Measurements from ENCODE around the gene CITED4.

CITED4 gene

GRCh38 chr1:40884055-40884795, 22.1 kb upstream of the CITED4 start:
- no peak for DNase-seq

DNA sequence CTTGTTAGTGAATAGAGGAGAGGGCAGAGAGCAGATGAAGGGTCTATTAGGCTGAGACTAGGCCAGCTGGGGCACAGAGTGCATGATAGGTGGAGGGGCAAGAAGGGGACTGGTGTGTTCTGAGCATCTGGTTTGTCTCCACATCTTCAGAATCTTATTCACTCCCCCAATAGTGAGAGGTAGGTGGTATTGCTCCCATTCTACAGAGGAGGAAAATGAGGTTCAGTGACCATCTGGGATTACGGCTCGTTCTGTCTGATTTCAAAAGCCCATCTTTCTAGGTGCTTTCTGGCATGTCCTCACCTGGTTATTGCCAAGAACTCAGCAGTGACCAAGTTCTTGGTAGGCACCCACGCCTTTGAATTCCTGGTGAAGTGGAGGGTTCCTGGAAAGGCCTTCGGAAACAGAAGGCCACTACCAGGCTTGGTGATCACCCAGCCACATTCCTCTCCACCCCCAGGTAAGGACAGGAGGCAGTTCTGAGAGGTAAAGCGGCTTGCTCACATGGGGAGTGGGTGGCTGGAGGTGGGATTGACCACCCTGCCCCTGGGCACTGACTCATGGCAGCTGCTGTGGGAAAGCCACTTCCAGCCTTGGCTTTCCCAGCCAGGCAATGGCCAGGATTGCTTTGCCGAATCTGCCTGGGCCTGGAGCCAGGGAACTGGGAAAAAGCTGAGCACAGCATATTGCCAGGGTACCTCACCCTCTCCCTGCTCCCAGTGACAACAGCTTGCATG, 18.8 kb upstream of the CITED4 start:
- no peak for DNase-seq

DNA sequence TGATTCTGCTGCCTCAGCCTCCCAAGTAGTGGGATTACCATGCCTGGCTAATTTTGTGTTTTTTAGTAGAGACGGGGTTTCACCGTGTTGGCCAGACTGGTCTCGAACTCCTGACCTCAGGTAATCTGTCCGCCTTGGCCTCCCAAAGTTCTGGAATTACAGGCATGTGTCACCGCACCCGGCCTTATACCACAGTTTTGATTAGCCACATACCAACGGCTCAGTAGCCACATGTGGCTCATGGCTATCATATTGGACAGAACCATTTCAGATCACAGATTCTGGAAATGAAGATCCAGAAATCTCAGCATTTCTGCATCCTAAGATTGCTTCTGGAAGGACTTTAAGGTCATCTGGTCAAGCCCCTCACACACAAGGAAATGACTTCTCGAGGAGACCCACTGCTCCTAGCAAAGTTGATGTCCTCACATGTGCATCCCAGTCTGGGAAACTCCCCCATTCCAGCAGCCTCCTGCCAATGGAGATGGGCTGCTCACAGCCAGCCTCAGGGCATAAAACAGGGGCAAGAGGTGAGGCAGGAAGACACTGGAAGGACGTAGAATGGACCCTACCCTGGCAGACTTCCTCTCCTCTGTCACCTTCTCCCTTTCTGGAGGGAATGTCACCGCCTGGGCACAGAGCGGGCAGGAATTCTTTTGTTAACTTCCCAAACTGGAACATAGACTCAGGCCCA, 17.5 kb upstream of the CITED4 start:
- no peak for DNase-seq

DNA sequence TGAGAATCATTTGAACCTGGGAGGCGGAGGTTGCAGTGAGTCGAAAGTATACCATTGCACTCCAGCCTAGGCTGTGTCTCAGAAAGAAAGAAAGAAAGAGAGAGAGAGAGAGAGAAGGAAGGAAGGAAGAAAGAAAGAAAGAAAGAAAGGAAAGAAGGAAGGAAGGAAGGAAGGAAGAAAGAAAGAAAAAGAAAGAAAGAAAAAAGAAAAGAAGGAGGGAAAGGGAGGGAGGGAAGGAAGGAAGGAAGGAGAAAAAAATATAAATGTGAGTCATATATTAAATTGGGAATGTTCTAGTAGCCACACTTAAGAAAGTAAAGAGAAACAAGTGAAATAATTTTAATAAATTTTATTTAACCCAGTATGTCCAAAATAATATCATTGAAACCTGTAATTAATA, 16.7 kb upstream of the CITED4 start:
- no peak for DNase-seq

DNA sequence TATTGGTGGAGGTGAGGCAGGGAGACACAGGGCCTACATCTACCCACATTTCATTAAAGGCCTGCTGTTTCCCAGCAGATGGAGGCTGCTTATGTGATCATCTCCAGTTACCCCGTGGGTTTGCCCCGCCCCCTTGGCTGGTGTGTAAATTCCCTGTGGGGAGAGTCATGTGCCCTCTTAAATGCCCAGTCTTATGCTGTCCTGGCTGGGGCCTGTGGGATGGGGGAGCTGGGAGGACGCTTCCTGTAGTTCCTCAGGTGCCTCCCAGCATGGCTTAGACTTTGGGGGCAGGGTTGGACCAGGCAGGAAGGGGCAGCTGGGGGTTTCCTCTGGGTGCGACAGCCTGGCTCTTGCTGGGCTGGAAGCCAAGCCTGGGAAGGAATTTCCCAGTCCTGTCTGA, 15.5 kb upstream of the CITED4 start:
- DNase-seq: peak; percentile 7

GRCh38 chr1:40876891-40877290, 14.7 kb upstream of the CITED4 start:
- DNase-seq: no peak

- no peak for DNase-seq
Observed at GRCh38 chr1:40876436-40876761, 14.2 kb upstream of the CITED4 start.

DNA sequence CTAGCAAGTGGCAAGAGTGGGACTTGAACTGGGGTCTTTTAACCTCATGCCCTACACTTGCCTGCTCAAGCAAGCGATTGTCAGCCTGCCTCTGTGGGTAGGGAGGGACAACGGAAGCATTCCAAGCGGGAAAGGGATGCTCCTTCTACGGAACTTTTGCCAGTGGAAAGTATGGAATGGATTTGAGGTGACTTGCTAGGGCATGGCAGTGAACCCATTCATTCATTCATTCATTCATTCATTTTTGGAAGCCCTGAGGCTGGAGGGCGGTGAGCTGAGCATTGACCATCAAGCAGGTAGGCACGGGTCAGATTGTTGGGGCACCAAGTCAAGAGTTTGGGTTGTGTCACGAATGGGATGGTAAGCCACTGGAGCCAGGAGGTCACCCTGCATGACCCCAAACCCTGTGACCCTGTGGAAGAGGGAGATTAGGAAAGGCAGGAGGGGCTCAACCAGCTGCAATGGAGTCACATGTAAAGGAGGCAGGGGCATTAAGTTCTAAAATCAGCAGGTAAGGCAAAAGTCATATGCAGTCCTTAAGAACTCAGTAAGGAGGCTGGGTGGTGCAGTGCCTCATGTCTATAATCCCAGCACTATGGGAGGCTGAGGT, 11.8 kb upstream of the CITED4 start:
- DNase-seq: no peak

DNA sequence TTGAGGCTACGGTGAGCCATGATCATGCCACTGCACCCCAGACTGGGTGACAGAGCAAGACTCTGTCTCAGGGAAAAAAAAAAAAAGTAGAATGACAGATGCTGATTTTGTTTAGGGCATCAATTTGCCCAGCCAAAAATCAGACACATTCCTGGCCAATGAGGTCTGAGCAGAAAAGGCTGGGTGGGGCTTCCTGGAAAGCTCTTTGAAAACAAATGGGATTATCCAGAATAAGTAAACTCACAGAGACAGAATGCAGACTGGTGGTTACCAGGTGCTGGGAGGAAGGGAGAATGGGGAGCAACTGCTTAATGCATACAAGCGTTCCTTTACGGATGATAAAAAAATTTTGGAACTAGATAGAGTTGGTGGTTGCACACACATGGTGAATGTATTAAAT, 10.1 kb upstream of the CITED4 start:
- DNase-seq: no peak

- no peak for DNase-seq
Observed at GRCh38 chr1:40870135-40870728, 8.1 kb upstream of the CITED4 start.

- no peak for DNase-seq
Observed at GRCh38 chr1:40868051-40868723, 6.0 kb upstream of the CITED4 start.

DNA sequence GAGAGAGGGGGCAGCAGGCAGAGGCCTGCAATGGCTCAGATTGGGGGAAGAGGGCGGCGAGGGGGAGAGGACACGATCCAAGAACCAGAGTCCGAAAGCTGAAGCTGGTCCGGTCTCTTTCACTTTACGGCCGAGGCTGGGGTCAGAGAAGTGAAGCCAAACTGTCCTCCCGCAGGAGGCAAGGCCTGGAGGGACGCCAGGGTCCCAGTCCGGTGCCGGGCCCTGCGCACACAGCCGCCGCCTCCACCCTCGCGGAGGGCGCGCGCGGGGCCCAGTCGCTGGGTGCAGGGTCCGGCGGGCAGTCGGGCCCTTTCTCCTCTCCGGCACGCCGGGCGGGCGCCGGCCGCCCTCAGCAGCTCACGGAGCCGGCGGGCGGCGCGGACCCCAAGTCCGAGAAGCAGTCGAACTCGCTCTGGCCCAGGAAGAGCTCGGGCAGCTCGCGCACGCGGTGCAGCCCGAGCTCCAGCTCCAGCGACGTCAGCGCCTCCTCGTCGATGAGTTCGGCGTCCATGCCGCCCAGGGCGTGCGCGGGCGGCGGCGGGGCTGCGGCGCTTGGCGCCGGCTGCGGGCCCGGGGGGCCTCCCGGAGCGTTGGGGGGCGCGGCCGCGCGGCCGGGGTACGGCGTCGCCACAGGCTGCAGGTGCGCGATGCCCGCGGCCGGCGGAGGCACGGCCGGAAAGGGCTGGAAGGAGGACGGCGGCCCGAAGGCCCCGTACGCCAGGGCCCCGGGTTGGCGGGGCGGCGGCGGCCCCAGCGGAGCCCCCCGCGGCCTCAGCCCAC, 749 bp downstream of the CITED4 start:
- peak; percentile 30 for DNase-seq

- DNase-seq: no peak
Observed at GRCh38 chr1:40860706-40861223, 1.4 kb downstream of the CITED4 start.

GRCh38 chr1:40858856-40859416, 3.2 kb downstream of the CITED4 start:
- DNase-seq: no peak

- DNase-seq: no peak
Observed at GRCh38 chr1:40857737-40858136, 4.4 kb downstream of the CITED4 start.

DNA sequence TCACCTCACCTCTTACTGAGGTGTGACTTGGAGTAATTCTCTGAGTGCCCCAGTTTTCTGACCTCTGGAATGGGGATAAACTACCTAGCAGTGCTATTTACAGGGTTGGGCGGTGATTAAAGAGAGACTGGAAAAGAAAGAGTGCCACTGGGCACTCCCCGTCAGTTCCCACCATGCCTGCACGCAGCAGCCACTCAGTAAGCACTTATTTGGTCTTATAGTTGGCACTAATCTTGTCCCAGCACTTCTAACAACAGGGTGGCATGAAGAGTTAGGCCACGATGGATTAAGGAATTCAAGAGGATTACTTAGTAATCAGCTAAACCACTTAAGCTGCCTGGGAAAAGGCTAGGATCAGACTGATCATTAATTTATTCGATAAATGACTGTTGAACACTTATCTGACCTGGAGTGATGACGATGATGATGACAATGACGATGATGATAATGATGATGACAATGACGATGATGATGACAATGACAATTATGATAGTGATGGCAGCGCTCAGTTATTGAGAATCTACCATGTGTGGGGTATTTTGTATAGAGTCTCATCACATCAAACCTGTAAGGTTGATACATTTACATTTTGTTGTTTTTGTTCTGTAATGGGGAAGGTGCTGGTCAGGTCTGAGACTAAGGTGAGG, 5.4 kb downstream of the CITED4 start:
- no peak for DNase-seq

DNA sequence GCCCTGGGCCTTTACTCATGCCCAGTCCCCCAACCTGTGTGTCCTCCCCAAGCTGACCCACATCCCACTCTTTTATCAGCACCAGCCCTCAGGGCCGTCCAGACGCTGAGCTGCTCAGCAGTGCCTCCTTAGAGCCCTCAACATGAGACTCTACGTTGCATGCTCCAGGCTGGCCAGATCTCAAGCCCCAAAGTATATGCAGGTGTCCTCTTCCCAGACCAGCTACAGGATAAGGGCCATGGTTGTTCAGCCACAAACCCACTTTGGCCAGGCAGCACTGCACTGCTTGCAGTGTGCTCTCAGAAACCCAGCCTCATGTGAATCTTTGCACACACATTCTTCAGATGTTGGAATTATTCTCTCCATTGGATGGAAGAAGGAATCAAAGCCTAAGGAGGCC, 6.0 kb downstream of the CITED4 start:
- no peak for DNase-seq

- no peak for DNase-seq
Observed at GRCh38 chr1:40855513-40855912, 6.7 kb downstream of the CITED4 start.

GRCh38 chr1:40853885-40854170, 8.3 kb downstream of the CITED4 start:
- no peak for DNase-seq

DNA sequence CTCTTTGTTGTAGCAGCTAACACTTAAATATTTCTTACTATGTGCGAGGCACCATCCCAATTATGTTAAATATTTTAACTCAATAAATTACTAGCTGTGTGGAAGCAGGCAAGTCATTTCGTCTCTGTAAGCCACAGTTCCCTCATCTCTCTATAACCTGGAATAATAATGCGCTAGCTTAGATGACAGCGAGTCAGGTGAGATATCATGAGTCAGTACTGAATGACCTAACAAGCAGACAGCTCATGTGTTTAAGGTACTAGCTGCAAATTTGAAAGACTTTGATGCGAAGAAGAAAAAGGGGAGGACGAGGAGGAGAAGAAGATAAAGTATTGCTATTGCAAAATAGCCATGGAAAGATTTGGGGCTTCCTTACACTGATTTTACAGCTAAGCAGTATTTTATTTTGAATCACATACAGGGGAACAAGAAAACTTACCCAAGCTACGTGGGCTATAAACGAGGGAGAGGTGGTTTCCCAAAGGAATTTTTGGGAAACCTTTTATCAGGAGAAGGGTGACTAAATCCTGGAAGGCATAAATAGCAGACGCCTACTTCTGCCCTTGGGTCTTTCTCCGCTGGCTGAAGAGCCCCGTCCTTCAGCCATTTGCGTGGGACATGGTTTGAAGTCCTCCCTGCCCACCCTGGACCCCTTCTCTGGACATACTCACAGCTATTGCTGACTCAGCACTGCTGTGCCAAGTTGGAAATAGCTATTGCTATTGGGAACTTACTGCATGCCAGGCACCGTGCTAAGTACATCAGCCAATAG, 8.9 kb downstream of the CITED4 start:
- DNase-seq: no peak

Data from CD4-positive, alpha-beta T cell treated with Interleukin-17A for 1 hour (primary cell).